HG03064 (cell line): ENCODE data around the gene DIPK1B.

Experiments used
- ATAC-seq: cut with Tn5 transposase; IDR thresholded peaks from one replicate; pipeline ENCODE4 v1.9.1; 2021; ENCODE audit warnings: low read depth; ENCODE audit not compliant: unreplicated experiment

Gene DIPK1B

DNA sequence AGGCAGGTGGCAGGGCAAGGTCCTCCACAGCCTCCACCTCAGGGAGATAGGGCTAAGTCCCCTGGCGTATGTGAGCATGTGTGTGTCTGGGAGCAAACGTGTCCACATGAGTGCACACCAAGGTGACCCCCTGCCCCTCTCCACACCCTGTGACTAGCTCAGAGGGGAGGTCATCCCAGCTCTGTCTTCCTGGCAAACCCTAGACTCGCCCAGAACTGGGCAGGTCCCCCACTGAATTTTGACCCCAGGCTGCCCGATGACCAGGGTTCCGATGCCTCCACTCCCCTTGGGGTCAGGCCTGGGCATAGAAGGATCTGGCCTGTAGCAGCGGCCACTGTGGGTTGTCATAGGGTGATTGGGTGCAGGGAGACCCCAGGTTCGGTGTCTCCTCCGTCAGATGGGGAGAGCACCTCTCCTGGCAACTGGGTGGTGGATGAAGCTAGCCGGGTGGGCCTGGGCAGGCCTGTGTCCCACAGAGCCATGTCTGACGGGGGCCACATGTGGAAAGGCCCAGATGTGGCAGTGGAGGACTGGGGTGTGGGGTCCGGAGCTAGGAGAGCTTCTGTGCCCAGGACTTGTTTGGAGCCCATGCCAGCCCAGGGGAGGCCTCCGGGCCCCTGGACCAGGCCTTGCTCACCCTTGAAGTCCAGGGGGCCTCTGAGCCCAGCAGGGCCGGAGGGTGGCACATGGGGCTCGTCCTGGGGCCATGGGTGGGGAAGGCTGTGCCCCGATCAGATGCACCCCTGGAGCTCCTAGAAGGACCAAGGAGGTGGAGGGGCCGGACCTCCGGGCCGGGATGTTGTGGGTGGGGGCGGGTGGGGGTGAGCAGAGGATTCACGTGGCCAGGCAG lies 6.2 kb downstream of the DIPK1B start:
- no peak for ATAC-seq

DNA sequence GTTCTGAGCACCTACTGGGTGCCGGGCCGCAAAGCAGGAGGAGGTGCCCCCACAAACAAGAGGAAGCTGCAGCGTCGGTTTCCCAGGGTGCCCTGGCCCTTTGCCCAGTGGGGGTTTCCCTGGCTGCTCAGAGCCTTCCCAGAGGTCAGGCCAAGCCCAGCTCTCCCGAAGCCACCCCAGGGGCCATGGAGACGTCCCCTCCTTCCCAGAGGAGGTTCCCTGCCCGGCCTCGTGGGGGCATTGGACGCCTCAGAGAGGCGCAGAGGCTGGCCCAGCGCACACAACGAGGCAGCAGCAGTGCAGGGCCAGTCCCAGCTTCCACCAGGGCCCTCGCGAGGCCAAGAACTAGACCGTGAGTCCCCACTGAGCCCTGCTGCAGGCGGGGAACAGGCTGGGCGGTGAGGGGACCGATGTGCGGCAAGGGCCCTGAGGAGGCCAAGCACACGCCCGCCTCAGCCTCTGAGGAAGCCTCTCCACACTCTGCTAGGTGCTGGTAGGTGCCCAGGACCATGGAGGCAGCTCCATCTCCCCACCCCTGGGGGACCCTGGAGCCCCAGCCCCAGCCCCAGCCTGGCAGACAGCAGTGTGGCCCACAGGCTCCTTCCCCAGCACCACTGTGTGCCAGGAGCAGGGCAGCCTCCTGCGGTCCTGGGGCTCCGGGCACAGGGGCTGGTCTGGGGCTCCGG lies 7.0 kb downstream of the DIPK1B start:
- ATAC-seq = no peak

DNA sequence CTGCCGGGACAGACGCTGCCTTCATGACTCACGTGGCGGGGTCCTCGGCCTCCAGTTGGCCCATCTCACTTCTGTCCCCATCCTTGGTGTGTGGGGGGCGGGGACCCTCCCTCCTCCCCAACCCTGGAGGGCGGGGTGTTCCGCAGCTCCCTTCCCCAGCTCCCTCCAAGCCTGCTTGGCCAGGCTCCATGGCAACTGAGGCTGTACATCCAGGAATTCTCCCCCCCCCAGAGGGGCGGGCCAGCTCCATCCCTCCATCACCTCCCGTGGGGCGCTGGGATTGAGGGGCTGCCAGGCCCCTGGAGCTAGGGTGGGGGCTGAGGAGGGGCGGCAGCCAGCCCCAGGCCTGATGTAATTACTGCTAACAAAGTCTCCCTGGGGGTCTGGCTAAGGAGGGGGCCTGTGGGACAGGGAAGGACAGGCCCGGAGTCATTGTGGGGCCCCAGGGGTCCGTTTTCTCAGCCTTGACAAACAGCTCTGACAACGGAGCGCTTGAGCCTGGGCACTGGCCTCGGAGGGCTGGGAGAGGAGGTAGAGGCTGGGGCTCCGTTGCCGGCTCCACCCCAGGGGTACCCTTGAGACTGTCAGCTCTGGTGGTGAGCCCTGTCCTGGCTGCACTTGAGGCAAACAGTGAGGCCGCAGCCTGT lies 8.0 kb downstream of the DIPK1B start:
- no peak for ATAC-seq

DNA sequence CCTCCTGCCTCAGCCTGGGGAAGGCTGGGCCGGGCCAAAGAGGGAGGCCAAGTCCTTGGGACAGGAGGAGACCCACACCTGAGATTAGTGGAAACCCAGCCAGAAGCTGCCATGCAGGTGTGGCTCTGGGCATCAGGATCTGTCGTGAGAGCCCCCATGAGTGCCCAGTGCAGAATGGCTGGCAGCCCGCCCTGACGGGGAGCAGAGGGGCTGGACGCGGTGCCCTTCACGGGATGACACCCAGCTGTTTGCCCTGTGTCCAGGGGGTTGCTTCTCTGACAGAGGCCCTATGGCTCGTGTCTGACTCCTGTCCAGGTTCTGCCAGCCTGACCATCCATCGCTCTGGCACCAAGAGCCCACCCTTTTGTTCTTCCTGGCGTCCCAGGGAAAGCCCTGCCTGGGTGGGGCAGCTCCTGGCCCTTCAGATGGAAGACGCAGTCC lies 8.5 kb downstream of the DIPK1B start:
- ATAC-seq = no peak

DNA sequence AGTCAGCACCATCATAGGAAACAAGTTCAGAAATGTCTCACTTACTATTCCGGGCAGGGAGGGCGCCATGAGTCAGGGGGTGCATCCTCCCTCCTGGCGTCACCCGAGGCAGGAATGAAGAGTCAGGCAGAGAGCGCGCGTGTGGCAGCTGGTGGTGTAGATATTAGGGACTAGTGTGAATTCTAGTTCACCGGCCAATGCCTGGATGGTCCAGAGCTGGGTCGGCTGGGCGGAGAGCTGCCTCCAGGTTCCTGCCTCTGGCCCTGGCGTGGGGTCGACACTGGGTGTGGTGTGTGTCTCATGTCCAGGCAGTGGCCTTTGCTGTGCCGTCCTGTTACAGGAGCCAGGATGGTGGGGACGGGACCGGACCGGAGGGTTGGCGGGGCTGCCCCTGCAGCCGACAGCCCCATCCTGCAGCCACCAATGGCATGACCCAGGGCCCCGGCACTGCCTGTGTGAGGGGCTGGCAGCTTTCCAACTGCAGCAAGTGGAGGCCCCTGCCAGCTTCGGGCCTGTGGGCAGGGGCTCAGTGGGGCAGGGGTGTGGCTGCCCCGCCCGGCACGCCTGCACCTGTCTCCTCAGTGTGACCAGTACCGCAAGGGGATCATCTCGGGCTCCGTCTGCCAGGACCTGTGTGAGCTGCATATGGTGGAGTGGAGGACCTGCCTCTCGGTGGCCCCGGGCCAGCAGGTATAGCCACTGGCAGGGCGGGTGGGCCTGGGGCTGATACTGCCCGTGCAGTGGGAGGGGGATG lies 9.1 kb downstream of the DIPK1B start:
- no peak for ATAC-seq

DNA sequence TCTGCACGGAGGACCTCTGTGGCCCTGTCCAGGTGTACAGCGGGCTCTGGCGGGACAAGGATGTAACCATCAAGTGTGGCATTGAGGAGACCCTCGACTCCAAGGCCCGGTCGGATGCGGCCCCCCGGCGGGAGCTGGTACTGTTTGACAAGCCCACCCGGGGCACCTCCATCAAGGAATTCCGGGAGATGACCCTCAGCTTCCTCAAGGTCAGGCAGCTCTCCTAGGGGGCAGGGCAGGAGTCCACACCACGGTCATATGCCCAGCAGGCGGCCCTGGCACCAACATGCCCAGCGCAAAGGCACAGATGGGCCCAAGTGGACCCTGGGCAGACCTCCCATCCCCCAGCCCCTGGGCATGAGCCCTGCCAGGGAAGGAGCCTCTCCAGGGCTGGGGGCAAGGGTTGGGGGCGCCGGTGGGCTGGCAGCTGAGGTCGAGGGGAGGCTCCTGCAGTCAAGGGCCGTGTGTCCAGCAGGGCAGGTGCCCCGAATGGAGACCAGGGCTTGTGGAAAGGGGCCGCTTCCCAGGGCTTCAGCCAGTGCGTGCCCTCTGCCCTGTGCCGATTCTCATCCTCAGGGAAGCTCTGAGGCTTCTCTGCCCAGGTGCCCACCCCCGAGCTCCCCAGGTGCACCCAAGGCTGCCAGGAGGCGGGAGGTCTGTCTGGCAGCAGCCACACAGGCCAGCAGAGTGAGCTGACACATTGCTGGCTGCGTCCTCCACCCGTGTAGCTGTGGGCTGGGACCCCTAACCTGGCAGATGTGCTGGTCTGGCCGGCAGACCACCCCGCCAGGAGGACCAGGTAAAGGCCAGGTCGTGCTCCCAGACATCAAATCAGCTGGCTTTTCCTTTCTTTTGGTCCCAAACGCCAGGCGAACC lies 10.0 kb downstream of the DIPK1B start:
- no peak for ATAC-seq

DNA sequence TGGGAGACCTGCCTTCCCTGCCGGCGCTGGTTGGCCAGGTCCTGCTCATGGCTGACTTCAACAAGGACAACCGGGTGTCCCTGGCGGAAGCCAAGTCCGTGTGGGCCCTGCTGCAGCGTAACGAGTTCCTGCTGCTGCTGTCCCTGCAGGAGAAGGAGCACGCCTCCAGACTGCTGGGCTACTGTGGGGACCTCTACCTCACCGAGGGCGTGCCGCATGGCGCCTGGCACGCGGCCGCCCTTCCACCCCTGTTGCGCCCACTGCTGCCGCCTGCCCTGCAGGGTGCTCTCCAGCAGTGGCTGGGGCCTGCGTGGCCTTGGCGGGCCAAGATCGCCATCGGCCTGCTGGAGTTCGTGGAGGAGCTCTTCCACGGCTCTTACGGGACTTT lies 10.6 kb downstream of the DIPK1B start:
- ATAC-seq = no peak

DNA sequence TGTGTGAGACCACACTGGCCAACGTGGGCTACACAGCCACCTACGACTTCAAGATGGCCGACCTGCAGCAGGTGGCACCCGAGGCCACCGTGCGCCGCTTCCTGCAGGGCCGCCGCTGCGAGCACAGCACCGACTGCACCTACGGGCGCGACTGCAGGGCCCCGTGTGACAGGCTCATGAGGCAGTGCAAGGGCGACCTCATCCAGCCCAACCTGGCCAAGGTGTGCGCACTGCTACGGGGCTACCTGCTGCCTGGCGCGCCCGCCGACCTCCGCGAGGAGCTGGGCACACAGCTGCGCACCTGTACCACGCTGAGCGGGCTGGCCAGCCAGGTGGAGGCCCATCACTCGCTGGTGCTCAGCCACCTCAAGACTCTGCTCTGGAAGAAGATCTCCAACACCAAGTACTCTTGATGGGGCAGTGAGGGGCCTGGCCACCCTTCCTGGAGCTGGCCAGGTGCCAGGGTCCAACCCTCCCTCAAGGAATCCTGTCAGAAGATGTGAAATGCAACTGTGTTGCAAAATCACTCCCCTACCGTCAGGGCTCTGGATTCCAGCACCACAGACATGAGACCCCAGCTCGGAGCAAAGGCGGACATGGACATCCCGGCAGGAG lies 11.1 kb downstream of the DIPK1B start:
- no peak for ATAC-seq

DNA sequence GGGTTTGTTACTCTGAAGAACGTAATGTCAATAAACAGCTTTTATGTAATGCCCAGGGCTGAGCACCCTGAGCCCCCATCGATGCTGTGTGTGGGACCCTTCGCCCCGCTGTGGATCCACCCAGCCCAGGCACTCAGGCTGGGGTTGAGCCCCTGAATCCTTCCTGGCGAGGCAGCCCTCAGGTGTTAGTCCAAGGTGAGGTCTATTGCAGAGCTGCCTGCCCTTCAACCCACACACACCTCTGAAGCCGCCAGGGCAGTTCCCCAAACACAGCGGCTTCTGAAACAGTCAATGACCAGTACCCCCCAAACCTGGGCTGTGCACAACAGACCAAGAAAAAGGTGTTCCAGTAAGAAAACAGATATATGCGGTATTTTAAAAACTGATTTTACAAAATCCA lies 11.6 kb downstream of the DIPK1B start:
- no peak for ATAC-seq

DNA sequence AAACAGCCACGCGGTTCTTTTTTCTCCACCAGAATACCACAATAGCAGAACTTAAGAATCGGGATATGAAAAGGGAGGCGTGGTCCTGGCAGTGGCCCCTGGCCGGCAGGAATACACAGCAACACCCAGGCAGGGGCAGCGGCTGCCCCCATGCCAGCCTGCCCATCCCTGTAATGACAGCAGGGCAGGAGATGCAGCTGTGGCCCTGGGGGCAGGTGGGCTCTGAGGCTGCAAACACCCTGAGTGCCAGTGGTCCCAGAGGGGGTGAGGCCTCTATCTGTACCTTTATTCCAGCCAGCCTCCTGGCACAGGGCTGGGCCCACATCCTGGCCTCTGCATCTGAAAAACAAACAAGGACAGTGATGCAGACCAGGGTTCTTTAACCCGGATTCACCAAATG lies 12.4 kb downstream of the DIPK1B start:
- no peak for ATAC-seq

DNA sequence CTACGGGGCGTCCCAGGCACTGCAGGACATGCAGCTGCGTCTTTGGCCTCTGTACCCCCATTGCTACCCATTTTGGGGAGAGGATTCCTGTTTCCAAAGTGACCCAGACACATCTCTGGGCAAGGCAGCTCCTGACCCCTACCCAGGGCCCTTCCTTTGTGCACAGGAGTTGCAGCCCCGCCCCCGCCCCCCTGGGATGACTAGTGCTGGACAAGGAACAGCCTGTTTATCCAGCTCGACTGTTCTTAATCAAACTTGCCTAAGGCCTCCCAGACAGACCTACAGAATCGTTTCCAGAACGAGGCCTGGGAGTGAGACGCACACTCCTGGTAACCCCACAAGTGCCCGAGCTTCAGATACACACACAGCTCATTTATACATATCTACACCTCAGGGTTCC lies 13.2 kb downstream of the DIPK1B start:
- no peak for ATAC-seq

DNA sequence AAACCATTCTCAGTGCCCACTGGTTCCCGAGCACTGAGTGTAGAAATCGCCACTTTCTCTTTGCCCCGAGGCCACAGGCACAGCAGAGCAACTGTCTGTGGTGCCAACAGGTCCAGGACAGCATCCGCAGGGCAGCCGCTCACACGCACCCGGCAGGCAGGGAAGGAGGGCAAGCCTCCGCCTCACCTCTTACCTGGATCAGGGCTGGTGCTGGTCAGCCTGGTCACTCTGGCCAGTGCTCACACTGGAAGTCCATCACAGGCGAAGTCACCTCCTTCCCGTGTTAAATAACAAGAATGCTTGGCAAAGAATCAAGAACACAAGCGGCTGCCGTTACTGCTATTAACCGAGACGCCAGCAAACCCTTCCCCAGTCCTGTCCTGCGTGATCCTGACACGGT lies 13.7 kb downstream of the DIPK1B start:
- no peak for ATAC-seq

DNA sequence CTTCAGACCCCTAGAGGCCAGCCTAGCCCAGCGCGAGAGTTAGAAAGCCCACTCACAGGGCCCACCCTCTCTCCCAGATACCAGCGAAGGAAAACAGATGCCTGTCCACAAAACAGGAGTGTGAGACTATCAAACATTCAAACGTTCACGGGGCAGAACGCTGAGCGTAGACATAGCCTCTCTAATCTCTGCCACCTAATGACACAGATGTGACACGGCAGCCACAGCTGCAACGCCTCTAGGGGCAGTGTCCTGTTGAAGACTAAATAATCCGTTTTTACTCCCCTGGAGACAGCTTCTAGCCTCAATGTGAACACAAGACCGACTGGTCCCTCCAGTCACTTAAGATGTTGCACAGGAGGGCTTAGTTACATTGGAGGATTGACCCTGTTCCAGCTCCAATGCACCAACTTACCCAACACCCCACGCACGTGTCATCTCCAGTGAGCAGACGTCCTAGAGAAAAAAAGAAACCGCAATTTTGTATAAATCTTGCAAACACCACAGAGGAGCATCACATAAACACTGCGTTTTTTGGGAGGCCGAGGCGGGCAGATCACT lies 14.3 kb downstream of the DIPK1B start:
- ATAC-seq = no peak

DNA sequence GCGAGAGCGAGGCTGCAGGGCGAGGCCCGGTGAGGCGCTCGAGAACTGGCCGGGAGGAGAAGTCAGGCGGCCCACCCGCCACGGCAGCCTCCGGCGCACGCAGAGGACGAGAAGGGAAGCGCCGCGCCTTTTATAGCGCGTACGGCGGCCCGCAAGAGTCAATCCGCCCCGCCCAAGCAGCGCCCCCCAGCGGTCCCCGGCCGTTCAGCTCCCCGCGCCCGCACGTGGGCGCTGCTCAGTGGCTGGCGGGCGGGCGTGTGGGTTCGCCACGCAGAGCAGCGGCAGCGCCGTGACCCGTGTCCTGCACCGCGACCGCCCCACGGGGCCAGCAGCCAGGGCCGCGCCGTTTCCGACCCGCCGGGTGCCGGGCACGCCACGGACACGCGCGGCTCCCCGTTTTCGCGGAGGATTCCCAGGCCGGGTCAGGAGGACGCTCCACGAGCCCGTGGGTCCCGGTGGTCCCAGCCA lies 15.7 kb downstream of the DIPK1B start:
- no peak for ATAC-seq

DNA sequence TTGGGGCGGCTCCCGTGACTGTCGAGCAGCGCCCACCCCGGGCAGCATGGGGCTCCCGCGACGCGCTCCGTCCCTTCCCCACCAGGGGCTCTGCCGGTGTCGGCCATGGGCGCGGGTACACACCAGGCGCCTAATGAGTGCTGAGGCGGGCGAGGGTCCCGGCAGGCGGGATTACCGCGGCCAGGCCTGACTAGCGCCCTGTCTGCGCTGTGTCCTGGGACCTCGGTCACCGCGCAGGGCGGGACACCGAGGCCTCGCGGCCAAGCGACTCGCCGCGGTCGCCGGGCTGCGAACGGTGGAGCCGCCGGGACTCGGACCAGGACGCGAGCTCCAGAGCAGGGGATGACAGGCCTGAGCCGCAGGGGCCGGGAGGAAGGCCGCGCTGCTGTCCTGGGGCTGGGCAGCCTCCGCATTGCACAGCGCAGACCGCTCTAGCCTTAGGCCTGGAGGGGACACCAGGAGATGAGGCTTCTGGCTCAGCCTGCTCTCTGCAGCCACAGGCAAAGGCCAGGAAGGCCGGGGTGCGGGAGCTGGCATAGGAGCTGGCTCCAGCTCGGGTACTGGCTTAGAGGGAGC lies 16.3 kb downstream of the DIPK1B start:
- no peak for ATAC-seq

DNA sequence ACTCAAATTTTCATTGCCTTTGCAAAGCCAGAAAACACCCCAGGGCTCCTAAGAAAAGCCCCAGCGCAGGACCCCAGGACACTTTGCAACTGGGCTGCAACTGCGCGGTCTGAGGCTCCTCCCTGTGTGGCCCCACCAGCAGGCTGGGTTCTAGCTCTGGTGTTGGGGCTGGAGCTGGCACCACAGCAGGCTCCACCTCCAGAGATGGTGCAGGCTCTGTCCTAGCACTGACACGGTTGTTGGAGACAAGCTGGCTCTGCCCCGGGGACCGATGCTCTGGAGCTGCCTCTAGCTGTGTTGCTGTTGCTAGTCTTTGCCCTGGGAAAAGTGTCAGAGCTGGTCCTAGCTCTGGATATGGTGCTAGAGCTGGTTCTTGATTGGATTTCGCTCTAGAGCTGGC lies 16.8 kb downstream of the DIPK1B start:
- ATAC-seq = no peak

DNA sequence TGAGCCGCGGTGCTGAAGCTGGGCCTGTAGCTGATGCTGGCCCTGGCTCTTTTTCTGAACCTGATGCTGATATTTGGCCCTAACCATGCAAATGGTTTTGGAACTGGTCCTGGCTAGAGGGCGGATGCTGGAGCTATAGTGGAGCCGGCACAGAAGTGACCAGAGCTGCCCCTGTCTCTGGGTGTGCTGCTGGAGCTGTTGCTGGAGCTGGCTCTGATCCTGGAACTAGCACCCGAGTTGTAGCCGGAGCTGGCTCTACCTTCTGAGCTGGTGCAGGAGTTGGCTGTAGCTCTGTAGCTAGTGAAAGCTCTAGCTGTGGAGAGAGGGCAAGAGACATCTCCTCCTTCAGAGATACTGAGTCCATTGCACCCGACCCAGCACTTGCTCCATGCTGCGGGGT lies 17.6 kb downstream of the DIPK1B start:
- no peak for ATAC-seq

DNA sequence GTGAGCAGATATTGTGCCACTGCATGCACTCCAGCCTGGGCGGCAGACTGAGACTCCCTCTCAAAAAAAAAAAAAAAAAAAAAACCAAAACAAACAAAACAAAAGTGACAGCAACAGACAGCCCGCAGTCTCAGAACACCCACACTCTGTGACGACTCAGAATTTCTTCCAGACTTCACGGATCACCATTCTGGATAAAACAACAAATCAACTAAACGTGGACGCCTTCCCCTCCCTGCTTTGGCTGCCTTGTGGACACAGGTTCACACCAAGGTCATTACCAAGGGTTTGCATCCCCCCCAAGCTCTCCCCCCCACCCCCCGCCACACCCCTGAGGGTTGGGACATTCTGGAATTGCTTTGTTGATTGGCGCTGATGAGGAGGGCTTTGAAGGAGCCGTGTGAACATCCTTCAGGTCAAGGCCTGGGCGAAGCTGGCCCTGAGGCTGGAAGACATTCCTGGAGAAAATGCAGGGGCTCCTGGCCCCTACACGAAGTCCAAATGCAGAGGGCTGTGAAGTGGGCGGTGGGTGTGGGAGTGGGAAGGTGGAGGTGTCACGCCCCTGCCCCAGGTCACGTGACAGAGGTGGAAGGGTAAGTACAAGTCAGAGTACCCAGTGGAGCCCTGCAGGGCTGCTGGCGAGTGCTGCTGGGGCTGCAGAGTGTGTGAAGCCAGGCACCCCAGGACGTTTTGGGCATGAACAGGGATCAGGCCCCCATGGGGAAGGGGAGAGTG lies 20.2 kb downstream of the DIPK1B start:
- ATAC-seq = no peak
